ENCODE measurements around the gene SIGLECL1.

Gene SIGLECL1

DNA sequence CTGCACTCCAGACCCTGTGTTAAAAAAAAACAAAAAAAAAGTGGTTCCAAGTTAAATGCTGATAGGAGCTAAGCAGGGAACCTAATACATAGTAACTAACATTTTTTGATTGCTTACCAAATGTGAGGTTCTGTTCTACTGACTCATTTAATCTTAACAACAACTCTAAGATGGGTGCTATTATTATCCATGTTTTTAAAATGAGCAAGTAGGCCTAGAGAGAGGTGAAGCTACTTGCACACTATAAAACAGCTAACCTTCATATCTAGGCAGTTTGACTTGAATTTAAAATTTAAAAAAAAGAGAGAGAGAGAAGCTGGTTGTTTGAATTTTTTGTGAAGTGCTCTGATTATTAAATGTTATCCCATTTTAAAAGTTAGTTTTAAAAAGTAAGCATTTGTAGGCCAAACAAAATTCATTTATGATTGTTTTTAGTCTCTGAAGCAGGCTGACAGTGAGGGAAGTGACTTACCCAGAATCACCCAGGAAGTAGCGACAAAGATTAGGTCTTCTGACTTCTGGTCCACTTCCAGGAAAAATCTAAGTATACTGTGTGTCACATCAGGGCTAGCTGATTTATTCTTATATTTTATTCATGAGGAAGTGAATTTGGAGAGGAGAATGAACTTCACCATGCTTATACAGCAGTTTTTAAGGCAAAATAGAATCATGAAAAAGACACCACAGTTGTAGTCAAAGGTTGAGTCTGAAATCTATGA lies 2.4 kb downstream of the SIGLECL1 start:
- no peak for DNase-seq

DNA sequence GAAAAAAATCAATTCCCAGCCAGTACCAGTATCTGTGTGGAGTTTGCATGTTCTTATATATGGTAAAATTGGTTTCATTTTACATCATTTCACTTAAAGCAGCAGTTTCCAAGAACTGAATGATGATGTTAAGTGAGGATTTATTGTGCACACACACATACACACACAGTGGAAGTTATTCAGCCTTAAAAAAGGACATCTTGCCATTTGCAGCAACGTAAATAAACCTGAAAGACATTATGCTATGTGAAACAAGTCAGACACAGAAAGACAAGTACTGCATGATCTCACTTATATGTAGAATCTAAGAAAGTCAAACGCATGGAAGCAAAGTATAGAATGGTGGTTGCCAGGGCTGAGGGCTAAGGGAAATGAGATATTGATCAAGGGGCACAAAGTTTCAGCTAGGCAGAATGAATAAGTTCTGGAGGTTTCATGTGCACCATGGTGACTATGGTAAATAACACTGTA lies 5.3 kb downstream of the SIGLECL1 start:
- DNase-seq = no peak

DNA sequence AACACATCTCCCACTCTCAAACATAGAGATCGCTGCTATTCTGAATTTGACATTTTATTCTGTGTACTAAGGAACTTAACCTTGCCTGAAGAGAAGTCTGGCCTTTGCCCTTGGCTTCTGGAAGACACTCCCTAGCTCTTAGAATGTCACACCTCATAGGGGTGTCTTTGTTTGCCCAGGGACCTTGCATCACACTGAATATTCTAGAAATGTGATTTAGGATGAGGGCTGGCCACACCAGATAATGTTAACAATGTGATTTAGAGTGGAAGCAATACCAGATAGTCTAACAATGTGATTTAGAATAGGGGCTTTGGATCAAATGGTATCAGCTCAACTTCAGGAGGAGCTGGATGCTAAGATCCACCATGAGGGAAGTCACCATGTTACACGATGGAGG lies 6.6 kb downstream of the SIGLECL1 start:
- DNase-seq = no peak

DNA sequence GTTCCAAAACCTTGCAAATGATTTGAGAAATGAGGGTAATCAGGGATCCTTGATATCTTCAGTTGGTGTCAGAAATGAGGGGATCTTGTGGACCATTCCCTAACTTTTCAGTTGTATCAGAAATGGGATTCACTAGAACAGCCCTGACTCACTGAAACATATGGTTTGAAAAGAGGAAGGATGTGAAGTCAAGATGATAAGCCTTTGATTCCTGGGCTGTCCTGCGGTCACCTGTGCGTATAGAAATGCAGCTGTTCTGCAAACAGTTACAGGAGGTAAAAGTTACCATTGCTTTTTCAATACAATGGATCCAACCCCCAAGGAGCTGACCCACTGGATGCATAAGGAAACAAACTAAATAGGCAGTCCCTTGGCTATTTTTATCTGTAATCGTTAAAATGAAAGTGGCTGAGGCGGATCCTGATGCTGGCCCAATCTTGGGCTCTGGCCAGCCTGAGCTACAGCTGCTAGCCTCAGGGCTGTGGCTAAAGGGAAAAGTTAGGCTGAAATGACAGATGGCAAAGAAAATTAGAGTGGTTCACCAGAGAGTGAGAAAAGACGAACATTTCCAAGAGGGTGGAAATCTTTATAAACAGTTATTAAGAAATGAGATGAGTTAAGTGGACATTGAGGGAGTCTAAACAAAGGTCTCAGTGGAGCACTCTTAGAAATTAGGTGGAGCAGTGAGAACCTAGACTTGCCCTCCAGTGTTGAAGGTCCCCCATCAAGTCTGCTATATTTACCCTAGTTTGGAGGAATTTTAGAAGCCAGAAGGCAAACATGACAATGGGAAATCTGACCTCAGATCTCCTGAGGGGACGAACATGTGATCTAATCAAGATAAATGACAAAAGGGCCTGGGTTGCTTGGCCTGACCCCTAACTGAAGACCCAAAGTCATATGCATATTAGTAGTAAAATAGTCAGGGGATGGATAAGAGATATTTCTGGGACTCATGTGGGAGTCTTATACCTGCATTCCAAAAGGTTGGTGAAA lies 7.6 kb downstream of the SIGLECL1 start:
- DNase-seq = no peak

DNA sequence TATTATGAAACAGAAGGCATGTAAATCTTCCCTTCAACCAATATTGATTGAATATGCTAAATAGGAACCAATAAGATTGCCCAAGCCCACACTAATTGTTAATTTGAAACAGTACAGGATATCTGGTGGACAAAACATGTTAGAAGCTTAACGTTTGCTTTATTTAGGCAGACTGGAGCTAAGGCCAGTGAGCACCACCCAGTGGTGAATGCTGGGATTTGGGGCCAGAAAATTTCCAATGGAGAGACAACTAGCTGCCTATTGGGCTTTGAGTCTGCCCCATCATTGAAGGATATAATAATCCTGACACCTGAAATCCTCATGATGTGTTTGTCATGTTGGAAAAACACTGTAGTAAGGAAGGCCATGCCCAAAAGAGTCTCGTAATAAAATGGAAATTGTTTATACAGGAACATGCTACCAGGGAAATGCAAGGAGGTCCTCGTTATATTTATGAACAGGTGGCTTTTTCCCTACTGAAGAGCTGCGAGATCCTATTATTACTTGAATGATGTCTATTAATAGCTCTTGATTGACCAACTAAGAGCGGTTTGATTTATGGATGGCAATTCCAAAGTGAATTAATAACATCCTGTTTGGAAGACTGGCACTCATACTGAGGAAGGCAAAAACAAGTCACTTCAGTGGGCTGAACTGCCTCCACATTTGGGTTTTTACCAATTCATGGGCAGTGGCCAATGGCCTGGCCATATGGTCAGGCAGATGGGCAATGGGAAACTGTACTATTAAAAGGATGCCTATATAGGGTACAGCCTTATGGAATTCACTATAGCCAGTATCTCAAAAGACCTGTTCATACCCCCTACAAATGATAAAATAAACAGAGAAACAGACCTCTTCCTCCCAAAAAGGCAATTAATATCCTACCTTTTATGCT lies 8.7 kb downstream of the SIGLECL1 start:
- peak; percentile 2 for DNase-seq

DNA sequence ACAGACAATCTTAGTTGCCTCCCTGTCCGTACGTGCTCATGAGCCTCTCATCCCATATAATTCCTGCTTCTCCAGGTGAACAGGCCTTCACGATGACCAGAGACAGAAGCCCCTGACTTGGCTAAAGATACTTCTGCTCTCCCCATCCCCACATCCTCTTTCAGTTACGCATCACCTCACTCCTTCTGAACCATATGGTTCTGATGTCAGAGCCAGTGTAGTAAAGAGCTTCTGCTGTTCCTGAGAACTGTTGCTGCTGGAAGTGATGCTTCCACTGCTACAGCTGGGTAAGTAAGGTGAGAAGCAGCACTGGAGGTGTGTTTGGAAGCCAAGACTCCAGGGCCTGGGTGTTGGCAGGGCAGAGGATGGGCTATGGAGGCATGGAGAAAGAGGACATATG lies 12.9 kb downstream of the SIGLECL1 start:
- no peak for DNase-seq

DNA sequence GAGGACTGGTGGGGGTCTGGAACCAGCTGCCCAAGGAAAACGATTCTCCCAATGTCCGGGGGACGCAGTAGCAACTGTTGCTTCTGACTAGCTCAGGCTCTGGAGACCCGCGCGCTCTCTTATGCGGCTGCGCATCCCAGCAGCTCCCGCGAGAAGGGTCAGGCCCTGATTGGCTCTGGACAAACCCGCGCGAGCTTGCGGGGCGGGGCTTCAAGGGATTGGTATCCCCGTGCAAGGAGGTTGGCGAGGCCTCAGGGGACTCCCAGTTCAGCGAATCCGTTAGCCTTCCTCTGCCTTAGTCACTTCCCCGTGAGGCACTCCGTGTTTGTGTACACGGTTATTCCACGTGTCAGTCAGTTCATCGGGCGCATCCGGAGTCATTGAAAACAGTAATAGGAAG lies 20.2 kb downstream of the SIGLECL1 start:
- no peak for DNase-seq

DNA sequence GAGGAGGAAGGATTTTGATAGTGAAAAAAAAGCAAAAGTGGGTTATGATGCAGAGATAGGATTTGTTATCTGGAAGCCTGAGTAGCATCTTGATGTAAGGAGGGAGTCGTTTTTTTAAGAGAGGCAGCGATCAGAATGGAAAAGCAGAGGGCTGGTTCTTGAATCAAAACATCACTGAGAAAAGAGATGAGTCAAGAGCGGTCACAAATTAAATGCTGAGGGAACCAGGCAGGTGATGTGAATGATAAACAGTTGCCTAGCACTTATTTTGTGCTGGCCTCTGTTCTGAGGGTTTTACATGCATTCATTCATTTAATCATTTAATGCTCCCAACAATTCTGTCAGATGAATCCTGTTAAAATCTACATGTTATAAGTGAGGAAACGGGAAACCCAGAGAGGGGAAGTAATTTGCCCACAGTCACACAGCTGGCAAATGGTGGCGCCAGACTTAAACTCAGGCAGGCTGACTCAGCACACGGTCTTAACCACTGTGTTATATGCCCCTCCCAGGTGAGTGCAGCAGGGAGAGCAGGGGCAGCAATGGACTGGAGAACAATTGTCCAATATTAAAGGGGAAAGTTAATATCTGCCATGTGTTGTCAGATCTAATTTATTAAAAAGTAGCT lies 21.4 kb downstream of the SIGLECL1 start:
- DNase-seq = no peak

DNA sequence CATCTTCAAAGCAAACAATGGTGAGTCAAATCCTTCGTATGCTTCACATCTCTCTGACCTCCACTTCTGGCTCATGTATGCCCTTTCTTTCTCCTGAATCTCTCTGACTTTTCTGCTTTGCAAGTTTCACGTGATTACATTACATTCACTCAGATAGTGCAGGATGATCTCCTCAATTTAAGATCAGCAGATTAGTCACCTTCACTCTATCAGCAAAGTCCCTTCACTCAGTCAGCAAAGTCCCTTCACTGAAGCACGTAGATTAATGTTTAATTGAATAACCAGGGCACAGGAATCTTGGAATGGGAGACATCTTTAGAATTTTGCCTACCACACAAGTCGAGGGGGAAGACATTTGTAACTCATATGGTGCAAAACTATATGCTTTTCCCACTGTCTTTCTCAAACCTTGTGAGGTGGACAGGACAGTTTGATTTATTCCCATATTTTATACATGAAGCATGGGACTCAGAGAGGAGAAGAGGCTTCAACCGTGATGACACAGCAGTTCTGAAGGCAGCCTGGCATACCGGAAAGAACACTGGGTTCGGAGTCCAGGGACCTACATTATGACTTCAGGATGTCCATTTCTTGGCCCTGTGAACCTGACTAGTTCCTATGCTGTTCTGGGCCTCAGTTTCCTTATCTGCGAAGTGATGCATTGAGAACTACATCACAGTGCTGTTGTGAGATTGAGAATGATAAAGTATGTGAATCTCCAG lies 23.3 kb downstream of the SIGLECL1 start:
- no peak for DNase-seq

DNA sequence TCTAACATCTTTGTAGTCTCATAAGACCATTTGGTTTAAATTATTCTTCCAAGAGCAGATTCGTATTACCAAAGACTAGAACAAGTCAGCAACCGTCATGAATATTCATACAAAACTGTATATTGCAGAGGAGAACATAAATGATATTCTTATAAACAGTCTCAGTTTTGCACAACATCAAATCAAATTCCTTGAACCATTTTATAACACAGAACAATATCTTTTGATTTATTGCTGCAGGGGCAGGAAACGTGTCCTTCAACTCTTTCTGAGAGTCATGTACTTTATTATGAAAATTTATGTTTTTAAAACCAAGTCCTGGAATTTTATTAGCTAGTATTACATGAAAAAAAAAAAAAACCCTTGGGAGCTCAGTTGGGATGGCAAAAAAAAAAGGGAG lies 26.2 kb downstream of the SIGLECL1 start:
- no peak for DNase-seq

DNA sequence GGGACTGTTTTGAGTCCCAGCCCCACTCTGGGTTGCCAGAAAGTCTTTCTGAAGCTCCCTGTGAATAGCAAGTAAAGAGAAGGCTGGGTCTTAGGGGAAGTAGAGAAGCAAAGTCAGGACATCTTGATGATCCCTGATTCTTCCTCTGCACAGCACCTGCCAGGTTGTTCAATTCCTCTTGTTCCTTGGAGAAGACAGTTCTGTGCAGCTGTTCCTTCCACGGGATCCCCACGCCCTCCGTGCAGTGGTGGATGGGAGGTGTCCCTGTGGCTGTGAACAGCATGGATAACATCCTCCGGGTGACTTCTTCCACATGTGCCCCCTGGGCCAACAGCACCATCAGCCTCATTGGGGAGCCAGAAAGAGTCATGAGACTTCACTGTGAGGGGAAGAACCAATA lies 31.5 kb downstream of the SIGLECL1 start:
- no peak for DNase-seq

DNA sequence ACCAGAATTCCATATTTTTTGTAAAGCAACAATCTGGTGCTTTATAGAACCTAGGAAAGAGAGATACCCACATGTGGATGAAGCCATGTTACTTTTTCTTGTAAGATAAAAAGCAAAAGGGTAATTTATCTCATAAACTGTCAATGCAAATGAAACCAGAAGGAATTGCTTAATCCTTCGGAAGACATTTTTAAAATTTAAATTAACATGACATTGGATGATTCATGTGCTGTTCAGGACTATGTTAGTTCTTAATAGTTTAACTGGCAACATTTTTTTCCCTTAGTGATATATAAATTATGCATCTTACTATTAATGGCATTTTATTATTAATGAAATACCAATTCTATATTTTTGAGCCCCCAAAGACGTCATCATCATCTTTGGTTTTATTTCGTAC lies 34.8 kb downstream of the SIGLECL1 start:
- DNase-seq = no peak

DNA sequence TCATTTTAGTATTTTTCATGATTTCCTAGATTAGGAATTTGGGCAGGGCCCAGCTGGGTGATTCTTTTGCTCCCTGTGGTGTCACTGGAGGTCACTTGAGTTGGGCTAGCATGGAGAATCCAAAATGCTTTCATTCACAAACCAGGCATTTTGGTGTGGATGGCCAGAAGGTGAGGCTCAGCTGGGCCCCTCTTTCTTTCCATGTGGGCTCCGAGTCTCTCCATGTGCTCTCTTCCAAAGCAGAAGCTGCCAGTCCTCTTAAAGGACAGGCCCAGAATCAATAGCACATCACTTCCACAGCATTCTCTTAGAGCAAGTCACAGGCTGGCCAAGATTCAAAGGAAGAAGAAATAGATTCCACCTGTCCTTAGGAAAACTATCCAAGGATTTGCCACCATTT lies 38.8 kb downstream of the SIGLECL1 start:
- no peak for DNase-seq

DNA sequence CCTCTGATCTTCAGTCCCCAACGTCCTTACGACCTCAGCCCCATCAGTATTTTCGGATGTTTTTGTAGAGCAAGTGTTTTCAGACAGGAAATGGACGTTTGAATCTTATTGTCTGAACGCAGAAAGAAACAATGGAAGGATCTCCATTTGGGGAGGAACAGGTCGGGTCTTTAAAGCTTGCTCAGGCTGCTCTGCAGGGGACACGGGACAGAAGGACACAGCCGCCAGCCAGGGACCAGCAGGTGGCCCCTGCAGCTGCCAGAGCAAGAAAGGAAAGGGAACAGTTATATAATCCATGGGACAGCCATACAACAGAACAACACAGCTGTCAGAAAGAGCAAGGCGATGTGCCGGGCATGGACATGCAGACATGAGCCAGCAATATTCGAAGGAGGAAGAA lies 42.1 kb downstream of the SIGLECL1 start:
- no peak for DNase-seq

DNA sequence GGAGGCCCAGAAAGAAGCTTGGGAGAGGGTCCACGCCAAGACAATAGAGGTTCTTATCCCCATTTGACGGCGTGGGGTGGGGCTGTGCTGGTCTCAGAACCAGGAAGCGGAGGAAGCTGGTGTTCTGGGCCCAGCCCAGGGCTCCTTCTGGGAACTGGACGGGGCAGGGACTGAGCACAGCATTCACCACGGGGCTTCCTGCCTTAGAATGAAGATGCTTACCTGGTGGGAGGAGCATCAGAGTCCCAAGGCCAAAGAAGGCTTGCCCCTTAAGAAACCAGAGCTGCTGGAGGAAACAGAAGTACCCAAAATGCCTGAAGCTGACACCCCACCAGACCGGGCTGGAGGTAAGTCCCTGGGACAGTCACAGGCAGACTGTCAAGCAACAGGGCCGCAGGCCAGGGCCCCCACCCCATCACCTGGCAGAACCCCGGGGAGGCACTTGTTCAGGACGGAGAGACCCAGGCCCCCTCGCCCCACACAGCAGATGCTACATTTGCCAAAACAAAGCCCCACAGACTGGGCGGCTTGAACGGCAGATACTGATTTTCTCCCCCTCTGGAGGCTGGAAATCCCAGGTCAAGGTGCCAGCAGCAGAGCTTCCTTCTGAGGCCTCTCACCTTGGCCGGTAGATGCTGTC lies 42.8 kb downstream of the SIGLECL1 start:
- no peak for DNase-seq

DNA sequence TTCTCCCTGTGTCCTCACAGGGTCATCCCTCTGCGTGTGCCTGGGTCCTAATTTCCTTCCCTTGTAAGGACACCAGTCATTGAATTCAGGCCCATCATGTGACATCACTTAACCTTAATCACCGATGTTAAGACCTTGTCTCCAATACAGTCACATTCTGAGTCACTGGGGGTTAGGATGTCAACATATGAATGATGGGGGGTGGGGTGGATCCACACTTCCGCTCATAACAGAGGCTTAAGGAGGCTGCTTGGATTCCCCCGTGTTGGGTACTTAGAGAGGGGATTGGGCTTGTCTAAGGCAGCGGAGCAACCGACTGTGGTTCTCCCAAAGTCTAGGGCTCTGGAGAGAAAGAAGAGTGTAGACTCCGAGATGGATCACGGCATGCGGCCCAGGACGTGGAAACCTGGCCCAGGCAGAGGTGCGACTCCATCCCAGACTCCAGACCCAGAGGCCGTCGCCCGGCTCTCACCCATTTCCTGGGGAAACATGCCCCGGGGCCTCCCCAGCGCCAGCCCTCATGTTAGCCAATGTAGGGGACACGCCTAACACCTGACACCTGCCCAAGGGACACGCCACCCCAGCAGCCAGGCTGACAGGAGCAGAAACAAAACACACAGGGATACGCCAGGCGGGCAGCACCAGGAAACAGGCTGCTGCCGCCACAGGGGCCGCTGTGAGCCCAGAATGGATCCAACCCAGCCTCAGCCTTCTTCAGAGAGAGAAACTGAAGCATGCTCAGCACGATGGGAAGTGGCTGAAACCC lies 43.5 kb downstream of the SIGLECL1 start:
- DNase-seq = no peak

DNA sequence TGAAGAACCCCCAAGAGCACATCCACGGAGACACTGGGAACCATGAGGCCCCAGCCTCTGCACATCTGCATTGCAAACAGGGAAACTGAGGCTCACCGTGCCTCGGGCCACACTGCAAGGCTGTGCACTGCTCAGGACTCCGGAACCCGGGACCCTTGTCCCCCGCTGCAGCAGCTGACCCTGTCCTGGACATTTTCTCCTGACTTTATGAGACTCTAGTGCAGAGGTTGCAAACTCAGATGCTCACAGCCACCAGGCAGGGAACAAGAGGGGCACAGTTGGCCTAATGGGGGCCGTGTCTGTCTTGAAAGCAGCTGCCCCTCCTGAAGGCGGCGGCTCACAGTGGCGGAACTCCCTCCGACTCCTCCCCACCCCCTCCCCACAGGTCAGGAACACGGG lies 44.1 kb downstream of the SIGLECL1 start:
- DNase-seq = no peak

DNA sequence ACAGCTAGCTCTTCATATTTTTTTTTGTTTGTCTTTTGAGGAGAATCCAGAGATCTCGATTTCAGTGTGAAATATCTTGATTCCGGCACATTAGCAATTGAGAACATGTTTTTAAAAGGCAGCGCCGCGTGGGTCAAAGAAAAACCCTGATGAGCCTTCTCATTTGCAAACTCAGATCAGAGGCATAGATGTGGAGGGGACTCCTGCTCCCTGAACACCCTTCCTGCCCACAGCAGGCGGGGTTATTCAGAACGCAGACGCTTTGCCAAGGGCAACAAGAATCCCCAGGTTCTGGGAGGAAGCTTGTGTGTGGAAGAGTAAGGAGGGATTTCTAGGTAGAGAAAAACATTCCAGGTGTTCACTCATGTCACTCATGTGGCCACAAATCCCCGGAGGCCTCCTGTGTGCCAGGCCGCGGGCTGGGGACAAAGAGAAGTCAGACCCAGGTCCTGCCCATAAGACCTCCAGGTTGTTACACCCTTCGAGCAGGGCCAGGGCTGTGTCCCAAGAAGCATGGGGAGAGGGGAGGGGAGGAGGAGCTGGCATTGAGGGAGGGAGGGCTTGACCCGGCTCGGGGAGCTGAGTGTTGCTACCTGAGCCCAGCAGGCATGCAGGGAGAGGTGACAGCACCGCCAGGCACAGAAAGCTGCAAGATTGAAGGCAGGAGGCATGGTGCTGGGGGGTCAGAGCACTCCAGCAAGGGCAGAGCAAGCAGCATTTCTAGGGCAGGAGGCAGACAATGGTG lies 44.7 kb downstream of the SIGLECL1 start:
- no peak for DNase-seq

DNA sequence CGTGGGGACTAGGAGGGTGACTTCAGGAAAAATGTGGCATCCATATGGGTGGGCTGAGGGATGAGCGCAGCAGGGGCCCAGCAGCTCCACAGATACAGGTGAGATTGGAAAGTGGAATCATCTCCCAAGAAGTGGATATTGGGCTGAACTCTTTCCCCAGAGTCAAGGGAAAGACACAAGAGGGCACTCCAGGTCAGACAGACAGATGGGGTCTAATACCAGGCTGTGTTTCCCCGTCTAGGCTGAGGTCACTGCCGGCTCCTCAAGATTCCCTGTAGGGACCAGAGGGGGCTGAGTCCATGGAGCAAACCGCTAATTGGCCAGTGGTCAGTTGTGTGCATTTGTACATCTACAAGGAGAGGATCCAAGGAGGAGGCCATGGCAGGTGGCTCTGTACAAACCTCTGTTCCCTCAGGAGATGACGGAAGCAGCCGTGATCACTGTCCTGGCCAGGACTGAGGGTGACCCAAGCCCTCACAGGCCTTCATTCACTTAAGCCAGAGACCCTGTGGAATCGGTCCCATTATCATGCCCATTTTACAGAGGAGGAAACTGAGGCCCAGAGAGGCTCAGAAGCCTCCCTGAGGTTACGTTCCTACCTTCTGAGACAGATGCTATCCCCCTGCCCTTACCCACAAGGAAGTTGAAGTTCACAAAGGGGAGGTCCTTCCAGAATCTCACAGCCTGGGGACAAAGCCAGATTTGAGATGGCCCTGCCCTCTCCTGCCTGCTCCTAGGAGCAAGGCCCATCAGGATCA lies 45.6 kb downstream of the SIGLECL1 start:
- DNase-seq = no peak
